ENCODE data around the gene ARG2. TPM values are rescaled to one million over a fixed set of nuclear protein-coding genes. Genes with fewer than 3 reads are reported as not detected.

Gene ARG2
- total RNA-seq, 2 donors from 2014 or later: 0.59 TPM; not detected in 1

GRCh38 chr14:67602995-67603545, 16.6 kb upstream of the ARG2 start:
- Histone ChIP-seq H3K36me3 (no peaks in the 10 kb centered on the region), H3K4me1 (peaks cover 0 to 13% of the 10 kb centered on the region in 2 donors), H3K9me3 (no peaks in the 10 kb centered on the region), H3K27me3 (no peaks in the 10 kb centered on the region), H3K4me3 (no peak overlapping the region), H3K27ac (no peak overlapping the region)
- no peak for TF ChIP-seq CTCF (IDR thresholded peaks at IDR 0.05)
- no peak for DNase-seq (ENCODE audit: low spot score)

GRCh38 chr14:67607646-67608045, 12.1 kb upstream of the ARG2 start:
- no peak for DNase-seq (ENCODE audit: low spot score)
- Histone ChIP-seq H3K36me3 (no peaks in the 10 kb centered on the region), H3K27me3 (no peaks in the 10 kb centered on the region), H3K4me3 (no peak overlapping the region), H3K9me3 (no peaks in the 10 kb centered on the region), H3K4me1 (no peaks in the 10 kb centered on the region), H3K27ac (no peak overlapping the region)
- TF ChIP-seq CTCF (IDR thresholded peaks at IDR 0.05): no peak

- Histone ChIP-seq H3K9me3 (no peaks in the 10 kb centered on the region), H3K4me3 (no peak overlapping the region), H3K36me3 (no peaks in the 10 kb centered on the region), H3K4me1 (no peaks in the 10 kb centered on the region), H3K27ac (no peak overlapping the region), H3K27me3 (no peaks in the 10 kb centered on the region)
- no peak for DNase-seq (ENCODE audit: low spot score)
- no peak for TF ChIP-seq CTCF (IDR thresholded peaks at IDR 0.05)
These were observed 9.9 kb upstream of the ARG2 start for GRCh38 chr14:67609642-67610310.

- no peak overlapping the region for H3K27ac ChIP-seq
- H3K4me3 ChIP-seq: no peak overlapping the region
- no peak for TF ChIP-seq CTCF (IDR thresholded peaks at IDR 0.05)
These were observed 9.2 kb upstream of the ARG2 start for GRCh38 chr14:67610491-67610890.

GRCh38 chr14:67618617-67619063, 1.1 kb upstream of the ARG2 start:
- DNase-seq (ENCODE audit: low spot score): no peak
- Histone ChIP-seq H3K27me3 (no peaks in the 10 kb centered on the region), H3K9me3 (no peaks in the 10 kb centered on the region), H3K4me1 (peaks cover 0 to 17% of the 10 kb centered on the region in 2 donors), H3K27ac (peak overlapping the region; percentile 52 to 72), H3K36me3 (no peaks in the 10 kb centered on the region), H3K4me3 (no peak overlapping the region)
- TF ChIP-seq CTCF (IDR thresholded peaks at IDR 0.05): peak; percentile 50 to 79

More at GRCh38 chr14:67610491-67610890, 9.2 kb upstream of the ARG2 start:
- no peaks in the 10 kb centered on the region for H3K27me3 ChIP-seq
- H3K9me3 ChIP-seq: no peaks in the 10 kb centered on the region
- no peak for DNase-seq (ENCODE audit: low spot score)
- no peaks in the 10 kb centered on the region for H3K36me3 ChIP-seq
- no peaks in the 10 kb centered on the region for H3K4me1 ChIP-seq
